HTR-8/SVneo (cell line): ENCODE data around the gene FAM89B.
A peak's percentile ranks its signal among the peaks of the same experiment; 100 is the strongest.

Experiments used
- DNase-seq: peaks from one replicate; pipeline ENCODE4 v3.0.0; 2011; ENCODE audit warnings: low spot score, mixed read lengths; ENCODE audit not compliant: insufficient read length
- FAIRE-seq: peaks from 2 replicates; lab custom pipeline; 2011; peaks lifted over from hg19 to GRCh38; lab: Jason Lieb, UNC

The FAM89B gene

DNA sequence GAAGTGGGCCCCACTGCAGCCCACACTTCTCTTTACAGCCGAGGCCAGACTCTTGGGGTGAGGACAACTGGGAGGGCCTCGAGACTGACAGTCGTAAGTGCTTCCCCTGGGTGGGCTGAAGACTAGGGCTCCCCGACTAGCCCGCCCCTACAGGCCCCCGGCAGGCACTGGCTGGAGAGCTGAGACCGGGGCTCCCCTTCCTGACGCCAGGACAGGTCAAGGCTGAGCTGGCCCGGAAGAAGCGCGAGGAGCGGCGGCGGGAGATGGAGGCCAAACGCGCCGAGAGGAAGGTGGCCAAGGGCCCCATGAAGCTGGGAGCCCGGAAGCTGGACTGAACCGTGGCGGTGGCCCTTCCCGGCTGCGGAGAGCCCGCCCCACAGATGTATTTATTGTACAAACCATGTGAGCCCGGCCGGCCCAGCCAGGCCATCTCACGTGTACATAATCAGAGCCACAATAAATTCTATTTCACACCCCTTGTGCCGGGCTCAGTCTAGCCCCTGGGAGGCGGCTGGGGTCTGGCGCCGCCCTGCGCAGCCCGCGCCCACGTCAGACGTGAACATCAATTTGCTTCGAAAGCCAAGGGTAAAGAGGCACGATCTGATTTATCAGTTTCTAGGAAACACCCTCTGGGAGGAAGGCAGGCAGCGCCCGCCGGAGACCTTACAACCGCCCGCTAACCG lies 34.0 kb upstream of the FAM89B start:
- FAIRE-seq (no peak), DNase-seq (no peak)

DNA sequence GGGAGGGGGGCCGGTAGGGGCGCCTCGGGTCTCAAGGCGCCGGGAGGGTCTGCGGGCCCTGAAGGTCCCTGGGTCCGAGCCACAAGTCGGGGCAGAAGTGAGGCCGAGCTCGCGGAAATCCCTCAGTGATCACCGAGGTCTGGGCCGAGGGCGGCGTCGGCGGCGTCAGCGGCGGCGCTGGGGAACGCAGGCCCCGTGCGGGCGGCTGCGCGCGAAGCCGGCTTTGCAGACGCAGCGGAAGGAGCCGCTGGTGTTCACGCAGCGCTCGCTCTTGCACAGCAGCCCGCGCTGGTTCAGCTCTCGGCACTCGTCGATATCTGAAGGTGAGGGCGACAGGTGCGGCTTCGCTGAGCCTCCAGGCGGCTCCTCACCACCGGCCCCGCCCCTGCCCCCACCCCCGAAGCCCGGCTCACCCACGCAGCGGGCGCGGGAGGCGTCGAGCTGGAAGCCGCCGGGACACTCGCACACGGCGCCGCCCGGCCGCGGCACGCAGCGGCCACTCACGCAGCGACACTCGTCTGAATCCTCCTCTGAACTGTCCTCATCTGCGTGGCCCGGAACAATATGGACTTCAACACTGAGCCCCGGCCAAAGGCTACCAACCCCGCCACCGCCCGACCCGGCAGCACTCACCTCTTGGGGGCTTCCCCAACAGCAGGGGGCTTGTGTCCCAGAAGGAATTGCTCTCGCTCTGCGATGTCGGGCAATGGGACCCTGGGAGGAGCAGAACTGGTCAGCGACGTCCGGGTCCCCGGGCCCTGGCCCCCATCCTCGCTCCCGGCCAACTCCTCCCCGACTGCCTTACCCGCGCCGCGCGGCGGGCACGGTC lies 33.2 kb upstream of the FAM89B start:
- DNase-seq (no peak), FAIRE-seq (no peak)

- DNase-seq (no peak), FAIRE-seq (no peak)
Observed at GRCh38 chr11:65539744-65540289, 32.5 kb upstream of the FAM89B start.

- DNase-seq (peak; percentile 67), FAIRE-seq (peak; percentile 94)
Observed at GRCh38 chr11:65540290-65541092, 31.8 kb upstream of the FAM89B start.

- peak; percentile 33 for FAIRE-seq
Observed at GRCh38 chr11:65541093-65541982, 31.0 kb upstream of the FAM89B start.

DNA sequence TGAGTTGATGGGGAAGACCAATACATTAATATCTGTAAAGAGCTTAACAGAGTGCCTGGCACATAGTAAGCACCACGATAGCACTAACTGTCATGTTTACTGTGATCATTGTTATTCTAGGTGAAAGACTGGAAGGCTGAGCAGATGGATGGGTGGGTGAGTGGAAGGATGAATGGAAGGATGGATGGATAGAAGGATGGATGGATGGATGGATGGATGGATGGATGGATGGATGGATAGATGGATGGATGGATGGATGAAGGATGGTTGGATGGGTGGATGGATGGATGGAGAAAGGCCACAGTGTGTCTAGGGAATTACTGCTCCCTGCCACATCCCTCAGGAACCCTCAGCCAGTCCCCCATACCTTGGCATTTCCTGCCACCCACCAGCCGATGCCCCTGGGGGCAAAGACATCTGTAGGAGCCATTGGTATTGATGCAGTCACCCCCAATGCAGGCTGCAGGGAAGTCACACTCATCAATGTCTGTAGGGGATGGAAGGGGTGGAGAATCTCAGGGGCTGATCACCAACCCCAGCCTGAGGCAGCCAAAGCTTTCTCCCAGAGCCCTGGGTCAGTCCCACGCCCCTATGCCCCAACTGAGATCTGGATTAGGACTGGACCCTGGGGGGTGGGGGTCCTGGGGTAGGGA lies 29.5 kb upstream of the FAM89B start:
- FAIRE-seq: no peak
- no peak for DNase-seq

More at GRCh38 chr11:65541093-65541982, 31.0 kb upstream of the FAM89B start:
- no peak for DNase-seq

DNA sequence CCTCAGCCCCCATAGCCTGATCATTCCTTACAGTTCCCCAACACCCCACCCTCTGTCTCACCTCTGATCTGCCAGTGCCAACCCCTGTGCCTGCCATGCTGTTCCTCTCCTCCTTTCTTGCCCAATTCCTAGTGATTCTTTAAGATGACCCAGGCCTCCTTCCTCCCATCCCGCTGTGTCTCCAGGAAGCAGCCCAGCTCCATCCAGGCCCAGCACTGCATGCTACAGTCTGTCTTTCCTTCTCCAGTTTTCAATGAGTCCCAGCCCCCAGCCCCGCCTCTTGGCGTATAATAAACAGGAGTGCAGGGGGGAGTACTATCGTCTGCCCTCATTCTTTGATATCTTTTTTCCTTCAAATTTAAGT lies 26.5 kb upstream of the FAM89B start:
- DNase-seq (no peak), FAIRE-seq (no peak)

GRCh38 chr11:65546217-65546958 lies 25.9 kb upstream of the FAM89B start:
- no peak for FAIRE-seq
- DNase-seq: no peak

DNA sequence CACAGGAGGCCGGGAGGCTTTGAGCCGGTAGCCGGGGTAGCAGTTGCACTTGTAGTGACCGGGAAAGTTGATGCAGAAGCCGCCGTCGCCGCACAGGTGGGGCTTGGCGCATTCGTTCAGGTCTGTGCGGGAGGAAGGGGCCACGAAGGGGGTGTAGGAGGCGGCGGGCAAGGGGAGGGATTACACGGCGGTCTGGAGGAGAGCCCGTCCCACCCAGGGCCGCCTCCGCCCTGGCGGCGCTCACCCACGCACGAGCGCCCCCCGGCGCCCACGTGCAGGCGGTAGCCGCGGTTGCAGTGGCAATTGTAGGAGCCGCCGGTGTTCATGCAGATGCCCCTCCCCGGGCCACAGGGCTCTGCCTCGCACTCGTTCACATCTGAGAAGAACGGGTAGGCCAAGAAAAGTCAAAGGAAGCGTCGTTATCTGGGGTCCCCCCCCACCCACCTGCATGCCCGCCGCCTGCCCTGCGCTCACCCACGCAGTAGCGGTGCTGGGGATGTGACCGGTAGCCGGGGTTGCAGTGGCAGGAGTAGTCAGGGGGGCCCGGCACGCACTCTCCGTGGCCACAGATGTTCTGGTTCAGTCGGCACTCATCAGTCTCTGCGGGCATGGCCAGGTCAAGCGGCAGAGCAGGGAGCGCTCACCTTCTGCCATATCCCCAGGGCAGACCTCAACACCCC lies 24.8 kb upstream of the FAM89B start:
- FAIRE-seq (no peak), DNase-seq (no peak)

- no peak for DNase-seq
- no peak for FAIRE-seq
Observed at GRCh38 chr11:65548395-65548794, 23.9 kb upstream of the FAM89B start.

GRCh38 chr11:65549096-65549495 lies 23.2 kb upstream of the FAM89B start:
- DNase-seq (no peak), FAIRE-seq (no peak)

- DNase-seq: no peak
- no peak for FAIRE-seq
Observed at GRCh38 chr11:65551572-65552387, 20.6 kb upstream of the FAM89B start.

DNA sequence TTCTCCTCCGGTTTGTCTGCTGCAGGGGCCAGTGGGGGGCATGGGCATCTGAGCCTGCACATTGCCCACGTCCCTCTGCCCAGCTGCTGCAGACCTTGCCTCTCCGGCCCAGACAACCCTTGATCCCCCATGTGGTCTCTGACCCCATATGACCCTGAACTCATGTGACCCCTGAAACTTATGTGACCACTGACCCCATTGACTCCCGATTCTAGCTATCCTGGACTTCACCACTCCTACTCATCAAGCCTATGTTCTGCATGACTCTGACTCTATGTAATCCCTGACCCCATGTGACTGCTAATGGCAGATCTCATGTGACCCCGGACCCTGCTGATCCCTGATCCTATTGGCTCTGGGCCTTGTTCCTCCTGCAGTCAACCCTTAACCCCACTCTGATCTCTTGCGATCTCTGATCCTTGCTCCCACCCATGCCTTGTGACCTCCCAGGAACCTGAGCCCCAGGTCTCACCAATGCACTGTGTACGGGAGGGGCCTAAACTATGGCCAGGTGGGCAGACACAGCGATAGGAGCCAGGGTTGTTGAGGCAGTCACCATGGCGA lies 19.9 kb upstream of the FAM89B start:
- no peak for DNase-seq
- FAIRE-seq: no peak

DNA sequence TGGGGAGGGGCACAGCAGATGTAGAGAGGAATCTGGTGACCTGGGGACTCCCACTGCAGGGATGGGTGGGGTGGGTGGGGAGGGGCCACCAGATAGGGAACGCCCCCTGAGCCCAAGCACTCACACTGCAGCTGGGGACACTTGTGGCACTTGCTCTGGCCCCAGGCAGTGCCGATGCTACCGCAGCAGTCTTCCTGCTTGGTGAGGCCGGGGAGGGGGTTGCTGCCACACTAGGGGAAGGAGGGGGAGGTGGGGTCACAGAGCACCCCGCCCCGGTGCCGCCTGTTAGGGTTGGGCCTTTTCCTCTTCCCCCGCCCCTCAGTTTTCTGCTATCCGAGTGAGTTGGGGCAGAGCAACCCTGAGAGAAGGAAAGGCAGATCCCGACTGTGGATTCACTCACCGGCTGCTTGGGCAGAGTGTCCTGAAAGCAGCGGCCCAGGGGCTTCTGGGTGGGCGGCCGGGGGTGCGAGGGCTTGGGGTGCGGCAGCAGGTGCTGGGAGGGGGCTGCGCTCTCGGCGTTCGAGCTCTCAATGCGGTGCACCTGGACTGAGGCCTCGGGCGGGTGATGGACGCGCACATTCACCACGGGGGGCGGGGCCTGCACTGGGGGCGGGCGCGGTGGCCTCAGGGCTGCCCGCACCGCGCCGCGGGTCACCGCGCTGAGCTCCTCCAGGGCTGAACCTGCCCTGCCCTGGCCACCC lies 18.9 kb upstream of the FAM89B start:
- DNase-seq: no peak
- FAIRE-seq: no peak

DNA sequence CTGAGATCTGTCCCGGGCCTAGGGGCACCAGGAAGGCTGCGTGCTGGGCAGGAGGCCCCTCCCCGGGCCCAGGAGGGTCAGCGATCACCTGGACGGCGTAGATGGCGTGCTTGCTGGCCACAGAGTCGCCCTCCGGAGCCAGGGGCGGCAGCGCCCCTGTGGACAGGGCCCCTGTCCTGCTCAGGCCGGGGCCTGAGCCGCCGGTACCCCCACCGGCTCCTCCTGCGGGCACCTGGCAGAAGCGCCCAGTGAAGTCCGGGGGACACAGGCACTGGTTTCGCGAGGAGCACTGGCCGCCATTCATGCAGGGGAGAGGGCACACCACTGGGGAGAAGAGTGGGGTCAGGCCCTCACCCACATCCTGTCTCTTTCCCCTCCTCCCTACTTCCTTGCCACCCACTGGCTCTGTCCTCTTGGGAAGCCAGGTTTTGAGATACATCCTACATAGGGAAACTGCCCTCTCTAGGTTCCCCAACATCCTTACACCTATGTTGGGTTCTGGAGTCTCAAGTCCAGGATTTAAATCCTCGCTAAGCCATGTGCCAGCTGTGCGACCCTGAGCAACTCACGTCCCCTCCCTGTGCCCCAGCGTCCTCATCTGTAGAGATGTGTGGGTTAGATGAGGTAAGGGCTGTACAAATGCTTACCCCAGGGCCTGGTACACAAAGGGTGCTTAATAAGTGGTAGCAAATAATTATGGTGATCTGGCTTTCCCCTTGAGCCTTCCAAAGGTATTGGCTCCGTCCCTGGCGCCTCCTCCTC lies 18.1 kb upstream of the FAM89B start:
- no peak for FAIRE-seq

More for the DNA sequence above, 18.1 kb upstream of the FAM89B start:
- DNase-seq: no peak
